Measurements from ENCODE around the gene C10orf88.

The C10orf88 gene, protein sequence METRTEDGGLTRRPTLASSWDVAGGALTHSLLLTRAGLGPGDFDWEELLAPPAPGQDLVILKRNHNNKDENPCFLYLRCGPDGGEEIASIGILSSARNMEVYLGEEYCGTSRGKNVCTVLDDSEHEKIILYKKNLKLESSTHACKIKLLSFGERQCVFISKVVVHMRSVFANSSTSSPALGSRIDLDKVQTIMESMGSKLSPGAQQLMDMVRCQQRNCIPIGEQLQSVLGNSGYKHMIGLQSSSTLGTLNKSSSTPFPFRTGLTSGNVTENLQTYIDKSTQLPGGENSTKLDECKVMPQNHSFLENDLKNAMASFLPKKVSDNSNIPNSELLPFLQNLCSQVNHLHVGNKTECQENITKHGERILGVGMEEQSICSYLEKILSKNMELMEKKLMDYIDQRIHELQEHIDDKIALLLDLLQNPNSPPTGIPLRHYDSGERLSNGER

DNA sequence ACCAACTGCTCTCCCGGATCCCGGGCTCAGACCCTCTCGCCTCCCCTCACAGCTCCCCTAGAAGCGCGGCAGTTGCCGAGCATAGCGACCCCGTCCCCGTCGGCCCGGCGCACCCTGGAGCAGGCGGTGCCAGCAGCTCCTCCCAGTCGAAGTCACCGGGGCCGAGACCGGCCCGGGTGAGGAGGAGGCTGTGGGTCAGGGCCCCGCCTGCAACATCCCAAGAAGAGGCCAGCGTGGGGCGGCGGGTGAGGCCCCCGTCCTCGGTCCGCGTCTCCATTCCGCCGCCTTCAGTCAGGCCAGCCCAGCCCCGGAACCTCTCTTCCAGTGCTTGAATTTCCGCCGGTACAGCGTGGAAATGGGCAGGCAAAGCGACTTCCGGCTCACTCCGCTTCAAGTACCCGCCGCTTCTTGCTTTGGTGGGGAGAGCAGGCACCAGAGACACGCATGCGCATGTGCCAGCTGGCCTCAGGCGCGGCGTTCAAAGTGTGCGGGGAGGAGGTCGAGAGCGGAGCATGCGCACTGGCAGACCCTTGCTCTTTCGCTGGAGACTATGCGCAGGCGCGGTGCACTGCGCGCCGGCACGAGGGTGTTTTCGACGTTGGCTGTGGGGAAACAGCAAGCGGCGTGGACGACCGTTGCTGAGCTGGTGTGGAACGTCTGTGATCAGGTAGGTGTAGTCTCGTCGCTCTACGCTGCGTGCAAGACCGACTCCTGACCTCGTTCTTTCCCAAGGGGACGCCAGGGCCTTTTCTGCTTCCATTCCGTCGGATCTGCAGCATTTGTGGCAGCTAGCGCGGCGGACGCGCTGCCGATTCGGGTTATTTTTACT lies at the start of gene C10orf88:
TSS of gene C10orf88 (minus strand) at position 326 of the 829 bp plus-strand sequence. CDS start at position 277, 49 bp downstream.
- peak; percentile 96 for DNase-seq

- no peak for DNase-seq
These were observed 47.3 kb upstream of the C10orf88 start for GRCh38 chr10:123001370-123001769.

GRCh38 chr10:123000155-123000554 lies 46.1 kb upstream of the C10orf88 start:
- no peak for DNase-seq

DNA sequence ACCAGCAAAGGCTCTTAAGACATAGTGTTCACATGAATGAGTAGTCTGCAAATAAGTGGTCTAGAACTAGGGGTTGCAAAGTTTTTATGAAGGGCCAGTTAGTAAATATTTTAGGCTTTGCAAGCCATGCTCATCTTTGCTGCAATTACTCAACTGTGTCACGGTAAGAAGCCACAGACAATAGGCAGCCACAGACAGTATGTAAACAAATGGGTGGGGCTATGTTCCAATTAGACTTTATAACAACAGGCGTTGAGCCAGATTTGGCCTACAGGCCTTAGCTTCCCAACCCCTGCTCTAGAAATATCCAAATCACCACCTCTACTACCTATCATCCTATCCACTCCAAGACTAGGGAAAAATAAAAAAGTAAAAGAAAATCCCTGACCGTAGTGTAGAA lies 45.3 kb upstream of the C10orf88 start:
- DNase-seq = no peak

DNA sequence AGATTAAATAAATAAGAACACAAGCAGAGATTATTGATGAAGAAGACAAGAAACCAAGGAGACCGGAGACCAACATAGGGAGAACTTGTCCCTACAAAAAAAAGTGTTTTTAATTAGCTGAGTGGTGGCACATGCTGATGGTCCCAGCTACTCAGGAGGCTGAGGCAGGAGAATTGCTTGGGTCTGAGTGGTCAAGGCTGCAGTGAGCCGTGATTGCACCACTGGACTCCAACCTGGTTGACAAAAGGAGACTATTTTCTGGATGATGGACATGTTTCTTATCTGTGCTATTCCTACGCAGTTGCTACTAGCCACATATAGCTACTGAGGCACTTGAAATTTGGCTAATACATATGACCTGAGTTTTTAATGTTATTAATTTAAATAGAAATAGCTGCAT lies 44.9 kb upstream of the C10orf88 start:
- DNase-seq = no peak

- DNase-seq = no peak
These were observed 44.4 kb upstream of the C10orf88 start for GRCh38 chr10:122998360-122998917.

DNA sequence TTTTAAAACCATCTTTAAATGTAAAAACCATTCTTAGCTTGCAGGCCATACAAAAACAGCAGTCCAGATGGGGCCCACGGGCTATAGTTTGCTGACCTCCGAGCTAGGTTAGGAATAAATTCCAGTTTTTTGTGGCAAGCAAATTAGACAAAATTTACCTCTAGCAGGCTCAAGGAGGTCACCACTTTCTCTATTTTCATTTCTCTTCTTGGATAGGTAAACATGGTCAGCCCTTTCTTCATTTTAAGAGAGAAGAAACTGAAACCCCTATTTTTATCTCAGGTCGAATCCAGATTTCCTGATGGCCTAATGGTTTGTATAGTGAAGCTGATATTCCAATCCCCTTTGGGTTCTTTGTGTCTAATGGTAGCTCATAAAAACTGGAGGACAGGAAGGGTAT lies 43.8 kb upstream of the C10orf88 start:
- DNase-seq = no peak

GRCh38 chr10:122995936-122996335 lies 41.9 kb upstream of the C10orf88 start:
- no peak for DNase-seq

- DNase-seq = no peak
These were observed 39.8 kb upstream of the C10orf88 start for GRCh38 chr10:122993797-122994336.

- DNase-seq = no peak
These were observed 38.1 kb upstream of the C10orf88 start for GRCh38 chr10:122992031-122992585.

DNA sequence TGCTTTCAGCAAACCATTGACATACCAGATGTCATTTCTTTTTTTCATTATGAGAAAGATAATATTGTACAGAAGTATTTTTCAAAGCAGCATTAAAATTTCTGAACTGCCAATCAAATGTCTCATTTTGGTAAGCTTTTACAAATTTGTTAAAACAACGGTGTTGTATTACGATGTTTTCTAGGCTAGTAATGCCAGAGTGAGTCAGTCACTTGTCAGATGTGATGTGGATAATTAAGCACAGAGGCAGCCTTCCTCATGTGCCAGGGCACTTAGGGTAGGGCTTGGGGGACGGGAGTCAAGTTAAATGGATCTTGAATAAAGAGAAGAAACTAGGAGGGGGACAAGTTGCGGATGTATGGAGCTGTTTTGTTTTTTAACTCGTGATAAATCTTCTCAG lies 36.3 kb upstream of the C10orf88 start:
- no peak for DNase-seq

DNA sequence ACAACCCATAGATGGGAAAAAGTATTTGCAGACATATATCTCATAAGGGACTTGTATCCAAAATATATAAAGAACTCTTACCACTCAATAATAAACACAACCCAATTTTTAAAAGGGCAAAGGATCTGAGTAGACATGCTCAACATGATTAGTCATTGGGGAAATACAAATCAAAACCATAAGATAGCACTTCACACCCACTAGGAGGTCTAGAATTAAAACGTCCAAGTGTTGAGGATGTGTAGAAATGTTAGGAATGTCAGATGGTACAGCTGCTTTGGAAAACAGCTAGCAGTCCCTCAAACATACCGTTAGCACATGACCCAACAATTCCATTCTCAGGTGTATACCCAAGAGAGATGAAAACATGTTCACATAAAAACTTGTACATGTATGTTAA lies 34.5 kb upstream of the C10orf88 start:
- DNase-seq = no peak

GRCh38 chr10:122986335-122986734 lies 32.3 kb upstream of the C10orf88 start:
- no peak for DNase-seq

DNA sequence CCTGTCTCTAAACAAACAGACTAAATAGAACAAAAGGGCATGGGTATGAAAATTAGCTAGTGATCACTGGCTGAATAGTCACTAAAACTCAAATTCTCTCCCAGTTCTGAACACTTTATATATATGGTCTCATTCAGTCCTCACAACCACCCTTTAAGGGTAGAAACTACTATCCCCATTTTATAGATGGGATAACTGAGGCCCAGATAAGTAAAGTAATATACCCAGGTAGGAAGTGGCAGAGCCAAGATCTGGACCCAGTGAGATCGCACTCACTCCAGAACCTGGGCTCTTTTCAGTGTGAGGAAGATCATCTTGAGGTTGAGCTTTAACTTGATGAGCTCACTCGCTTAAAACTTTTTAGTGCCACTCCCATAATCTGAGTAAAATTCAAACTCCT lies 30.7 kb upstream of the C10orf88 start:
- DNase-seq = no peak

DNA sequence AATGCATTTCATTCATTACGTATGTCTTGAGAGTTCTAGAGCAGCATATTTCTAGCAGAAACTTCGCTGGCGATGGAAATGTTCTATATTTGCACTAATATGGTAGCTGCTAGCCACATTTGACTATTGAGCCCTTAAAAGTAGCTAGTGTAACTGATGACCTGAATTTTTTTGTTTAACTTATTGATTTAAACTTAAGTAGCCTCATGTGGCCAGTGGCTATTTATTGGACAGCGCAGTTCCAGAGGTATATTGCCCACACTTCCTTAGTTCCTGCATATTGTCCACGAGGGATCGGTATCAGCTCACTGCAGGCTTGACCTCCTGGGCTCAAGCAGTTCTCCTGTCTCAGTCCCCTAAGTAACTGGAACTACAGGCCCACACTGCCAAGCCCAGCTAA lies 29.9 kb upstream of the C10orf88 start:
- no peak for DNase-seq

GRCh38 chr10:122981066-122981464 lies 27.0 kb upstream of the C10orf88 start:
- DNase-seq = no peak

GRCh38 chr10:122980209-122981065 lies 26.4 kb upstream of the C10orf88 start, which contains the start of gene PSTK:
PSTK (plus strand) TSS chr10:122980401; CDS start chr10:122980480, 79 bp downstream.
- peak; percentile 80 for DNase-seq

- no peak for DNase-seq
These were observed 20.6 kb upstream of the C10orf88 start for GRCh38 chr10:122974543-122975064.

DNA sequence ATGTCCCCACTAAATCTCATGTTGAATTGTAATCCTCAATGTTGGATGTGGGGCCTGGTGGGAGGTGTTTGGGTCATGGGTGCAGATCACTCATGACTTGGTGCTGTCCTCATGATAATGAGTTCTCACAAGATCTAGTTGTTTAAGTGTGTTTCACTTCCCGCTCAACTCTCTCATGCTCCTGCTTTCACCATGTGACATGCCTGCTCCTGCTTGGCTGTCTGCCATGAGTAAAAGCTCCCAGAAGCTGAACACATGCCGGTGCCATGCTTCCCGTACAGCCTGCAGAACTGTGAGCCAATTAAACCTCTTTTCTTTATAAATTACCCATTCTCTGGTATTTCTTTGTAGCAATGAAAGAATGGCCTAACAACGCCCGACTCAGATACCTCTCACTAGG lies 20.0 kb upstream of the C10orf88 start:
- no peak for DNase-seq

DNA sequence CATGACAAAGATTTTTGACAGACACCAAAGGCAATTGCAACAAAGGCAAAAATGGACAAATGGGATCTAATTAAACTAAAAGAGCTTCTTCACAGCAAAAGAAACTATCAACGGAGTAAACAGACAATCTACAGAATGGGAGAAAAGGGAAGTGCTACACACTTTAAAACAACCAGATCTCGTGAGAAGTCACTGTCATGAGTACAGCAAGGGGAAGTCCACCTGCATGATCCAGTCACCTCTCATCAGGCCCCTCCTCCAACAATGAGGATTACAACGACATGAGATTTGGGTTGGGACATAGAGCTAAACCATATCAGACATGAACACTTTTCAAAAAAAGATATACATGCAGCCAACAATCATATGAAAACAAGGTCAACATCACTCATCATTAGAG lies 14.7 kb upstream of the C10orf88 start:
- DNase-seq = no peak

GRCh38 chr10:122966879-122967278 lies 12.9 kb upstream of the C10orf88 start:
- no peak for DNase-seq

DNA sequence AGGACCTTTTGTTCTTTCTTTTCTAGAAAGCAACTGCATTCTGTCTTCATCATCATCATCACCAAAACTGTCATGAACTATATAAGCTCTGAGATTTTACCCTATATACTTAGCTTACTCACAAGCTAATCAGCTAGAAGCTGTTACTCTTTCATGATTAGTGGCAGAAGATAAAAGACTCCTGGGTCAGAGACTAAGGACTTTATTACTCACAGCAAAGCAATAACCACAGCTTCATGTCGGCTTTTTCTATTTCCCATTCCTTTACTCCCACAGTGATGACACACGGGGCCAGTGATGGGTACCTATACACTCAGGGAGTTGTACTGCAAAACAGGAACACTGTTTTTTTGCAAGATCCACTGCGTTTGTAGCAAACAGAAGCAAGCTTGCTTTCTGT lies 8.4 kb upstream of the C10orf88 start:
- DNase-seq = no peak
